HepG2 (cell line): ENCODE data around the gene PRSS22. TPM values are rescaled to one million over a fixed set of nuclear protein-coding genes. Genes with fewer than 3 reads are reported as not detected.
A peak's percentile ranks its signal among the peaks of the same experiment; 100 is the strongest.

Experiments
- FIP1L1 ChIP-seq: fragments of 200-400 bp; formaldehyde crosslinking; IDR thresholded peaks from 2 replicates; pipeline ENCODE4 v1.6.1; 2018; ENCODE audit warnings: low read depth, mild to moderate bottlenecking, low read length, moderate library complexity, borderline replicate concordance; ENCODE audit not compliant: insufficient read depth
- GFI1 ChIP-seq: sonication (generic); formaldehyde crosslinking; IDR thresholded peaks from 2 replicates; pipeline ENCODE4 v1.5.0; 2020; ENCODE audit warnings: missing genetic modification reagents, mild to moderate bottlenecking, borderline replicate concordance
- GTF2F1 ChIP-seq: fragments of 150-350 bp; IDR thresholded peaks from 2 replicates; pipeline ENCODE4 v1.6.1; 2014; ENCODE audit warnings: low read length
- GZF1 ChIP-seq: sonication (generic); formaldehyde crosslinking; IDR thresholded peaks from 2 replicates; pipeline ENCODE4 v1.5.1; 2020; ENCODE audit warnings: mild to moderate bottlenecking, missing genetic modification reagents
- HNRNPLL ChIP-seq: fragments of 200-400 bp; formaldehyde crosslinking; IDR thresholded peaks from 2 replicates; pipeline ENCODE4 v1.6.1; 2017; ENCODE audit warnings: mild to moderate bottlenecking, low read depth, low read length; ENCODE audit not compliant: poor library complexity, severe bottlenecking
- IKZF1 ChIP-seq: fragments of 450-650 bp; IDR thresholded peaks from 2 replicates; pipeline ENCODE4 v1.7.1; 2016
- KDM5A ChIP-seq: fragments of 200-600 bp; sonication (generic); IDR thresholded peaks from 2 replicates; pipeline ENCODE4 v1.7.0; 2018; ENCODE audit warnings: antibody characterized with exemption, mild to moderate bottlenecking, low read length, borderline replicate concordance
- PHF5A ChIP-seq: IDR thresholded peaks from one replicate; pipeline ENCODE4 v1.6.1; 2018; ENCODE audit warnings: low read depth, missing genetic modification reagents; ENCODE audit not compliant: unreplicated experiment
- RXRB ChIP-seq: IDR thresholded peaks from 2 replicates; pipeline ENCODE4 v1.6.1; 2016; ENCODE audit warnings: borderline replicate concordance, missing genetic modification reagents, missing compliant biosample characterization
- SP4 ChIP-seq: sonication (generic); formaldehyde crosslinking; IDR thresholded peaks from 2 replicates; pipeline ENCODE4 v1.8.1; 2023; ENCODE audit warnings: mild to moderate bottlenecking, missing genetic modification reagents
- SSRP1 ChIP-seq: IDR thresholded peaks from 2 replicates; pipeline ENCODE4 v1.6.1; 2016; ENCODE audit warnings: control low read depth
- ZBTB34 ChIP-seq: sonication (generic); formaldehyde crosslinking; IDR thresholded peaks from 2 replicates; pipeline ENCODE4 v1.8.0; 2022; ENCODE audit warnings: mild to moderate bottlenecking, missing genetic modification reagents
- ZNF431 ChIP-seq: sonication (generic); formaldehyde crosslinking; IDR thresholded peaks from 2 replicates; pipeline ENCODE4 v1.9.0; 2022; ENCODE audit warnings: missing genetic modification reagents, low read depth, mild to moderate bottlenecking, borderline replicate concordance
- ZNF660 ChIP-seq: sonication (generic); formaldehyde crosslinking; IDR thresholded peaks from 2 replicates; pipeline ENCODE4 v1.5.1; 2020; ENCODE audit warnings: mild to moderate bottlenecking, low read depth, missing genetic modification reagents, borderline replicate concordance
- ZNF709 ChIP-seq: sonication (generic); formaldehyde crosslinking; IDR thresholded peaks from 2 replicates; pipeline ENCODE4 v1.5.0; 2020; ENCODE audit warnings: mild to moderate bottlenecking, missing genetic modification reagents
- ZSCAN31 ChIP-seq: sonication (generic); formaldehyde crosslinking; IDR thresholded peaks from 2 replicates; pipeline ENCODE4 v1.5.0; 2020; ENCODE audit warnings: low read depth, mild to moderate bottlenecking, missing genetic modification reagents
- polyA plus RNA-seq, 8 experiments: library from polyadenylated mRNA; depleted of rRNA in 3 of 8; stranded (reverse) in 7 of 8; unstranded in 1 of 8; fragments of >200 nt; fragmentation: Illumina TruSeq in 4 of 8; extraction: Trizol in 4 of 8; gene quantifications; 2 replicates each; pipeline versions ENCODE4 v1.2.1 to v1.2.3, GENCODE V29; 2011 to 2016; ENCODE audit warnings: low read depth in 4 of 8, missing spikeins in 1 of 8, mixed read lengths in 1 of 8; ENCODE audit not compliant: insufficient read depth in 1 of 8
- total RNA-seq, 5 experiments: library from RNA; depleted of rRNA; stranded (reverse); fragments of >200 nt; fragmentation: Illumina TruSeq; extraction: Trizol; gene quantifications; 2 replicates each; pipeline ENCODE4 v1.2.3, GENCODE V29; 2016; ENCODE audit warnings: low read depth in 1 of 5
- TF ChIP-seq, protein P1 (sequence below): IDR thresholded peaks from 2 replicates; pipeline ENCODE4 v1.6.1; 2016; ENCODE audit warnings: mild to moderate bottlenecking, missing biosample characterization, missing genetic modification reagents
- TF ChIP-seq, protein P2 (sequence below): sonication (generic); formaldehyde crosslinking; IDR thresholded peaks from 2 replicates; pipeline ENCODE4 v1.9.0; 2022; ENCODE audit warnings: low read depth, missing genetic modification reagents
- TF ChIP-seq, protein P3 (sequence below): sonication (generic); formaldehyde crosslinking; IDR thresholded peaks from 2 replicates; pipeline ENCODE4 v1.5.0; 2020; ENCODE audit warnings: missing genetic modification reagents, mild to moderate bottlenecking, borderline replicate concordance

Gene PRSS22
- total and polyA plus RNA-seq, 2 of the 13 experiments (the other 11 are each of a cell fraction or from before 2014, with no cell fraction given) = 0.24 to 0.32 TPM

GRCh38 chr16:2904100-2904921 lies 46.3 kb upstream of the PRSS22 start (continued):
- no peak for TF ChIP-seq GFI1 (CRISPR knock-in tag)
- TF ChIP-seq RXRB = peak; percentile 50; the same call in 1 of the 2 replicates
- TF ChIP-seq PHF5A = no peak
- peak; percentile 60 for TF ChIP-seq KDM5A
- TF ChIP-seq ZNF709 (CRISPR knock-in tag) = no peak
- TF ChIP-seq HNRNPLL = peak; percentile 41
- TF ChIP-seq SP4 (CRISPR knock-in tag) = peak; percentile 57; the same call in 1 of the 2 replicates
- TF ChIP-seq, protein P1, sequence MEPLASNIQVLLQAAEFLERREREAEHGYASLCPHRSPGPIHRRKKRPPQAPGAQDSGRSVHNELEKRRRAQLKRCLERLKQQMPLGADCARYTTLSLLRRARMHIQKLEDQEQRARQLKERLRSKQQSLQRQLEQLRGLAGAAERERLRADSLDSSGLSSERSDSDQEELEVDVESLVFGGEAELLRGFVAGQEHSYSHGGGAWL (CRISPR knock-in tag) = no peak; the same call in 1 of the 2 replicates
- TF ChIP-seq, protein P2, sequence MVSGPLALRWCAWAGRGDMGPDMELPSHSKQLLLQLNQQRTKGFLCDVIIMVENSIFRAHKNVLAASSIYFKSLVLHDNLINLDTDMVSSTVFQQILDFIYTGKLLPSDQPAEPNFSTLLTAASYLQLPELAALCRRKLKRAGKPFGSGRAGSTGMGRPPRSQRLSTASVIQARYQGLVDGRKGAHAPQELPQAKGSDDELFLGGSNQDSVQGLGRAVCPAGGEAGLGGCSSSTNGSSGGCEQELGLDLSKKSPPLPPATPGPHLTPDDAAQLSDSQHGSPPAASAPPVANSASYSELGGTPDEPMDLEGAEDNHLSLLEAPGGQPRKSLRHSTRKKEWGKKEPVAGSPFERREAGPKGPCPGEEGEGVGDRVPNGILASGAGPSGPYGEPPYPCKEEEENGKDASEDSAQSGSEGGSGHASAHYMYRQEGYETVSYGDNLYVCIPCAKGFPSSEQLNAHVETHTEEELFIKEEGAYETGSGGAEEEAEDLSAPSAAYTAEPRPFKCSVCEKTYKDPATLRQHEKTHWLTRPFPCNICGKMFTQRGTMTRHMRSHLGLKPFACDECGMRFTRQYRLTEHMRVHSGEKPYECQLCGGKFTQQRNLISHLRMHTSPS (CRISPR knock-in tag) = no peak; the same call in 1 of the 2 replicates
- no peak for TF ChIP-seq FIP1L1
- no peak for TF ChIP-seq IKZF1
- TF ChIP-seq ZBTB34 (CRISPR knock-in tag) = no peak
- TF ChIP-seq ZSCAN31 (CRISPR knock-in tag) = no peak; the same call in 1 of the 2 replicates
- TF ChIP-seq GZF1 (CRISPR knock-in tag) = no peak
- TF ChIP-seq ZNF431 = no peak
- TF ChIP-seq, protein P3, sequence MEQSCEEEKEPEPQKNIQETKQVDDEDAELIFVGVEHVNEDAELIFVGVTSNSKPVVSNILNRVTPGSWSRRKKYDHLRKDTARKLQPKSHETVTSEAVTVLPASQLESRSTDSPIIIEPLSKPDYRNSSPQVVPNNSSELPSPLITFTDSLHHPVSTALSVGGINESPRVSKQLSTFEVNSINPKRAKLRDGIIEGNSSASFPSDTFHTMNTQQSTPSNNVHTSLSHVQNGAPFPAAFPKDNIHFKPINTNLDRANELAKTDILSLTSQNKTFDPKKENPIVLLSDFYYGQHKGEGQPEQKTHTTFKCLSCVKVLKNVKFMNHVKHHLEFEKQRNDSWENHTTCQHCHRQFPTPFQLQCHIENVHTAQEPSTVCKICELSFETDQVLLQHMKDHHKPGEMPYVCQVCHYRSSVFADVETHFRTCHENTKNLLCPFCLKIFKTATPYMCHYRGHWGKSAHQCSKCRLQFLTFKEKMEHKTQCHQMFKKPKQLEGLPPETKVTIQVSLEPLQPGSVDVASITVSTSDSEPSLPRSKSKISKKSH (CRISPR knock-in tag) = no peak
- TF ChIP-seq ZNF660 = no peak
- TF ChIP-seq GTF2F1 = no peak
- TF ChIP-seq SSRP1 = peak; percentile 86
